Neural crest cell (in vitro differentiated cells): ENCODE measurements around the gene CDKN2B-AS1. TPM values are rescaled to one million over a fixed set of nuclear protein-coding genes. Genes with fewer than 3 reads are reported as not detected.

ENCODE experiments used
- DNase-seq: peaks from one replicate; pipeline ENCODE4 v3.0.0; 2021; ENCODE audit warnings: low read depth, mixed read lengths, low spot score
- H3K27ac Mint-ChIP-seq: one replicate; pipeline ENCODE4 v1.8.0; 2021; ENCODE audit warnings: mild to moderate bottlenecking, mixed read lengths; ENCODE audit not compliant: unreplicated experiment
- H3K27me3 Mint-ChIP-seq: 2 replicates; pipeline ENCODE4 v1.8.0; 2021; ENCODE audit warnings: low read depth, mild to moderate bottlenecking, mixed read lengths
- H3K36me3 Mint-ChIP-seq: 2 replicates; pipeline ENCODE4 v1.8.0; 2021; ENCODE audit warnings: low read depth, mild to moderate bottlenecking, mixed read lengths
- H3K4me1 Mint-ChIP-seq: 2 replicates; pipeline ENCODE4 v1.8.0; 2021; ENCODE audit warnings: mixed read lengths
- H3K4me3 Mint-ChIP-seq: one replicate; pipeline ENCODE4 v1.8.0; 2021; ENCODE audit warnings: mild to moderate bottlenecking, mixed read lengths
- H3K9me3 Mint-ChIP-seq: 2 replicates; pipeline ENCODE4 v1.8.0; 2021; ENCODE audit warnings: mixed read lengths
- CTCF ChIP-seq: fragments of 200-600 bp; sonication (generic); conservative IDR thresholded peaks from 2 replicates; pipeline ENCODE4 v1.5.0; 2021; ENCODE audit warnings: antibody characterized with exemption, mild to moderate bottlenecking
- total RNA-seq: library from RNA; stranded (reverse); gene quantifications from 2 replicates; pipeline ENCODE4 v1.2.1, GENCODE V29; 2021

Gene CDKN2B-AS1
- total RNA-seq, 1 donor from 2014 or later: 0.21 TPM

GRCh38 chr9:22141908-22142307 is 147.3 kb downstream of the CDKN2B-AS1 start:
- H3K4me1 Mint-ChIP-seq: peaks cover 17% of the 10 kb centered on the region
- DNase-seq: no peak
- H3K27me3 Mint-ChIP-seq: no peaks in the 10 kb centered on the region
- no peak overlapping the region for H3K27ac Mint-ChIP-seq
- no peaks in the 10 kb centered on the region for H3K36me3 Mint-ChIP-seq
- H3K4me3 Mint-ChIP-seq: no peak overlapping the region
- H3K9me3 Mint-ChIP-seq: no peaks in the 10 kb centered on the region
- TF ChIP-seq CTCF: no peak

DNA sequence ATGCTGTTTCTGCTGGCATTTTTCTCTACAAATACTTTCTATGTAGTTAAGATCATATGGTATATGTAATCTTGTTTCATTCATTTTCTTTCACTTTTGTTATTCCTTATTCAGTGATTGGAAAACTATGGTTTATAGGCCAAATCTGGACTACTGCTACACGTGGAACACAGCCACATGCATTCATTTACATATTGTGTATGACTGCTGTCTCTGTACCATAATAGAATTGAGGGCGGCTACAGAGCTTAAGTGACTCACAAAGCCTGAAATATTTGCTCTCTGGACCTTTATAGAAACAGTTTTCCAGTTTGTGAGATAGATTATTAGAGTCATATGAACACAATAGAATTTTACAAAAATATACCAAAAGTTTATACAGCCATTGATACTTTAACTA is 148.1 kb downstream of the CDKN2B-AS1 start:
- Mint-ChIP-seq H3K4me1 (peaks cover 17% of the 10 kb centered on the region), H3K27ac (no peak overlapping the region), H3K9me3 (no peaks in the 10 kb centered on the region), H3K4me3 (no peak overlapping the region), H3K27me3 (peaks cover 2% of the 10 kb centered on the region), H3K36me3 (no peaks in the 10 kb centered on the region)
- no peak for DNase-seq
- no peak for TF ChIP-seq CTCF

DNA sequence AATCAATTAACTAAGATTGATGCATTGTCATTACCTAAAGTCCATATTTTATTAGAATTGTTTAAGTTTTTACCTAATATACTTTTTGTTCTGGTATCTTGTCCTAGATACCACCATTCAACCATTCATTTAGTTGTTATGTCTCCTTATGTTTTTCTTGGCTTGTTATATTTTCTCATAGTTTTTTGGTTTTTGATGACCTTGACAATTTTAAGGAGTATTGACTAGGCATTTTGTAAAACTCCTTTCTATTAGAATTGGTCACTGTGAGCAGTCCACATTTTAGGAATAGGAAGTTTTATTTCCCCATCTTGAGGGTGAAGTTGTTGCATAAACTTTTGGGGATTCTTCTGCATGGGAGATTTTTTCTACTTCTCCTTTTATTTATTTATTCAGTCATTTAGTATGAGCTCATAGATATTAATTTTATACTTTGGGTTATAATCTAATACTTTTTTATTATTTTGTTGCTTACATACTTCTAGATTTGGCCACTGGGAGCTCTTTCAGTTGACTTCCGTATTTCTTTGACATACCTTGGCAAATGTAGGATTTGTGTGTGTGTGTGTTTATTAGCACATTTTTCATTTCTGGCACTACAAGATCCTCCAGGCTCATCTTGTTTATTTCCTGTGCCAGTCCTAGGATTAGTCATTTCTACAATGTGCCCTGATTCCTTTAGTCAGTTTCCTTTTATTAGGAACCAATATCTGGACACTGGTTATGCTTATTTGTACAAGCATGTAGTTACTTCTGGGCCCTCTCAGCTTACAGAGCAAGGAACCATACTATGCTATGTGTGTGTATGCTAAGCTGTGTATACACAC is 149.4 kb downstream of the CDKN2B-AS1 start:
- H3K27me3 Mint-ChIP-seq: peaks cover 5% of the 10 kb centered on the region
- no peak for TF ChIP-seq CTCF
- H3K9me3 Mint-ChIP-seq: no peaks in the 10 kb centered on the region
- H3K4me1 Mint-ChIP-seq: peaks cover 17% of the 10 kb centered on the region
- H3K27ac Mint-ChIP-seq: no peak overlapping the region
- no peak for DNase-seq
- H3K4me3 Mint-ChIP-seq: no peak overlapping the region
- H3K36me3 Mint-ChIP-seq: no peaks in the 10 kb centered on the region

DNA sequence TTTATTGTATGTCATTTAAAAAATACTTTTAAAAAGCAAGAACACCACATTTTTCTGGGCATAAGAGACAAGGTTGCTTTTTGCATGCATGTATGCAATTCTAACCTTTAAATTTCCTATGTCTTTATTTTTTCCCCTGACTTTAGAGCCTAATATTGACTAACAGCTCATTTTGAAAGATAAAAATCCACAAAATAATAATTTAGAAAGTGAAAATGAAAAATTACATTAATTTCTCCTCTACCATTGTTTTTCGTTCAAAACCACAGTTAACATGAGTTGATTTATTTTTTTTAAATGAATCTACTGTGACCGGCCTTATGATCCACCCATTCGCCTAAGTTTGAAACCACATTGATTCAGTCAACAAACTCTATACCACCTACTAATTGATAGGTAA is 152.0 kb downstream of the CDKN2B-AS1 start:
- no peaks in the 10 kb centered on the region for H3K9me3 Mint-ChIP-seq
- no peak overlapping the region for H3K27ac Mint-ChIP-seq
- H3K36me3 Mint-ChIP-seq: no peaks in the 10 kb centered on the region
- TF ChIP-seq CTCF: no peak
- no peak for DNase-seq
- H3K27me3 Mint-ChIP-seq: peaks cover 9% of the 10 kb centered on the region
- H3K4me3 Mint-ChIP-seq: no peak overlapping the region
- H3K4me1 Mint-ChIP-seq: peaks cover 11% of the 10 kb centered on the region

- Mint-ChIP-seq H3K27me3 (peaks cover 9% of the 10 kb centered on the region), H3K9me3 (no peaks in the 10 kb centered on the region), H3K4me3 (no peak overlapping the region), H3K4me1 (no peaks in the 10 kb centered on the region), H3K27ac (no peak overlapping the region), H3K36me3 (no peaks in the 10 kb centered on the region)
- DNase-seq: no peak
- TF ChIP-seq CTCF: no peak
Measured at GRCh38 chr9:22147813-22148527, 153.4 kb downstream of the CDKN2B-AS1 start.
